ENCODE data around the gene TEX2.

DNA sequence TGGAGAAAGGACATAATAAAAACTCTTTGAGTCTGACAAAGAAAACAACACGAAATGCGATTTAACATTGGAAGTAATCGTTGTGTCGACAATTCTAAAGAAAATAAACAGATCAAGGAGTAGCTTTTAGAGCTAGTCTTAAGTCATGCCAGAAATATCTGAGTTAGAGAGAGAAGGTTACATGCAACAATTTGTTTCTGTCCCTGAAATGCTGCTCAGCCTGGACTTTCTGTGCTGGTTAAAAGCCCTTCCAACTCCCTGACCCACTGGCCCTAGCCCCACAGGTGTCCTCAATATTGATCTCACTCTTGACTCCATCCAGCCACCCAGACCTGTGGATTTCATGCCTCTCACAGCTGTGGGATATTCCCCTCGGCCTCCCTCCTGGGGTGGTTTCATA lies 33.2 kb upstream of the TEX2 start:
- TF ChIP-seq EZH2phosphoT487 (IDR thresholded peaks at IDR 0.05; ENCODE audit: insufficient read depth, low read depth) (no peak), EZH2 (IDR thresholded peaks at IDR 0.05; ENCODE audit: insufficient read depth, poor library complexity, severe bottlenecking) (no peak)

Measured in GM23248 (cell line).